GM19043 (cell line): ENCODE data around the gene DRG1.
"Not testable (repeated sequence)": the region's sequence is repeated elsewhere in the genome, so short reads cannot be mapped to it uniquely, and the experiment has no call there.

Experiments
- ATAC-seq: cut with Tn5 transposase; IDR thresholded peaks from one replicate; pipeline ENCODE4 v1.9.1; 2021; ENCODE audit warnings: low read depth; ENCODE audit not compliant: unreplicated experiment

DRG1 gene

DNA sequence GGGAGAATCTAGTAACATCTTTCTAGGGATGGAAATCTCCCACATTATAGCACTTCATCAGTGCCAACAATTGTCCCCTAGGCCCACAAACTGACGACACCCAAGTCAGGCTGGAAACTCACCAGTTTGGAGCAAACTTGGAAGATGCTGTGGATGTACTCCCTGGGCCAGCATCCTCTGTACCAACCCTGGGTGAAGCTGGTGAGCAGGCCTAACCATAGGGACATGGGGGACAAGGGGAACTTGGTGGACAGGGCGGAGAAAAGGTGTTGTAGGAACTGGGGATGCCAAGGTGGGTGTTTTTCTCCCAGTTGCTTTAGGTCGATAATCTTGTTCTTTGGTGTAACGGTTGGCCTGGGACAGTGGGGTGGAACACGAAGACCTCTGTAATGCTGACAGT lies 42.2 kb downstream of the DRG1 start:
- ATAC-seq = no peak

DNA sequence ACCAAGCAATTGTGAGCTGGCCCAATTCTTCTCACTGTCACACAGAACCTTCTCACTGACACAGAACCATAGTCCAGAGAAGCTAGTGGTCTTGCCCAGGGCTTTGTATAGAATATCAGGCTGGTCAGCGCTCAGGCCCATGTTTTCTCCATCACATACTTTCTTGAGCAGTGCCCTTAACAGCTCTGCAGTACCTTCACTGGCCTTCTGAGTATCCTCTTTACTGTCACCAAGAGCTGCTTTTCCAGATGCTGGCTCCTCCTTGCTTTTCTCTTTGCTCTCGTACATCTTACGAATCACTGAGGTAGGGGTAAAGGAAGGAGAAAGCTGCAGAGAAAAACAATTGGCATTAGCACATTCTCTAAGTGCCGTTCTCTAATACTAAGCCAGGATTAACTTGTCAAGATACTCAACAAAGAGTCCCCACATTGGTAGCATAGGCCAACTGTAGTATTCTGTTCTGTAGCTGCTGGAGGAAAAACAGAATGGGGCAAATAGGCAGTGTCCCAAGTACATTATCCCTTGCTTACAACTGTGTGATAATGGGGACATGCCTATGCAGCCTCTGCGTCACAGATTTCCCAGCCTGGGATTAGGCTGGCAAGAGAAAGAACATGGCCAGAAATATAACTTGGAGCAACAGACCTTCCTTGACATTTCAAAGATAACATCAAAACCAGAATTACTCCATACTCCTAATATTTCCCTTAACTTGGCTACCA lies 43.5 kb downstream of the DRG1 start:
- no peak for ATAC-seq

DNA sequence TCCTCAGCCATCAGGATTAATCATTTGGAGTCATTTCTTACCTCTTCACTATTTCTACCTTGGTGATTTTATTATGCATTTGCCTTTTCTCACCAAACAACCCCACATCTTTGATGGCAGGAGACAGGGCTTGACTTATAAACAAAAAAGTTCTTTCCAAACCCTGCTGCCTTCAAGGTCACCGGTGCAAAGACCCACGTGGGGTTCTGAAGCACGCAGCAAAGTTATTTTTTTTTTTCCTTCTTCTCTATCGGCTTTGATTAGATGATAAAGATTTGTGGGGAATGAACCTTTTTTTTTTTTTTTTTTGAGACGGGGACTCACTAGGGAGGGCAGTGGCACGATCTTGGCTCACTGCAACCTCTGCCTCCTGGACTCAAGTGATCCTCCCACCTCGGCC lies 44.1 kb downstream of the DRG1 start:
- no peak for ATAC-seq

DNA sequence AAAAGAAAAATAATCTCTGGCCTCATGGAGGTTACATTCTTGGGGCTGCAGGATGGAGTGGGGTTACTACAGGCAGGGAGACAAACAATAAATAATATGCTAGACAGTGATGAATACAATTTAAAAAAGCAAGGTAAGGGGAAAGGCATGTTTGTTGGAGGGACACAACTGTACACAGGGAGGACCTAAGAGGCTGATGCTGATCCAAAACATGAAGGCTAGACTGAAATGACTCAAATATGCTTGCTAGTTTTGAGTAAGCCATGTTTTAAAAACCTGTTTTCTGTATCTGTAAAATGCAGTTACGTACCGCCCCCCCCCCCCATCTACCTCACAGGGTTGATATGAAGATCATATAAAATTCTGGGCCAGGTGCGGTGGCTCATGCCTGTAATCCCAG lies 46.2 kb downstream of the DRG1 start:
- ATAC-seq = no peak

DNA sequence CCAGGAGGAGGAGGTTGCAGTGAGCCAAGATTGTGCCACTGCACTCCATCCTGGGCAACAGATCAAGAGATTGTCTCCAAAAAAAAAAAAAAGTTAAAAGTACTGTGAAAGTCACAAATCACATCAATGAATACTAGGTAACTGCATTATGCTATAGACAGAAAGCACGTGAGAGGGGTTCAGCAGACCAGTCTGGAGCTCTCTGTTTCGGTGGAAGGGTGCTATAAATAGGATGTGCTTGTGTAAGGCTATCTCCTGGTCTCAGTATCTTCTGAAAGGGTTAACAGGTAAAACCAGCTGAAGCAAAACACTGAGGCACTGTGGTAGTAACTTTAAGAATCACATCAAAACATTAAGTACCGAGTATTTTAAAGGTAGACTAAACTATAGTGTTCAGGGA lies 46.8 kb downstream of the DRG1 start:
- ATAC-seq = no peak

DNA sequence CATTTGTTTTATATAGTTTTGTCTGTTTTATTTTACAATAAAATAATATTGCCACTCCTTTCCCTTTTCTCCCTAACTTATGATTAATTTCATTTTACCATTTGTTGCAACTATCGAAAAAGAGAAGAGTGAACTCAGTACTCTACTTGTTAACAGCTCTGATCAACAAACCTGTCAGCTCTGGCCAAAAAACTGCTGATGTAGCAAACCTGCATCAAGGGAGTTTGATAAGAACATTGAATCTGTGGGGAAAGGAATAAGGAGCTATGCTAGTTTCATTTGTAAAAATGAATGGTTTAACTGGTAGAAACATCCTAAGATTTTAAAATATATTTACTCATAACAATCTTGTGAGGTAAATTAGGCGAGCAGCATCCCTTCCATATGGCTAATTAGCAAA lies 47.4 kb downstream of the DRG1 start:
- ATAC-seq = no peak

DNA sequence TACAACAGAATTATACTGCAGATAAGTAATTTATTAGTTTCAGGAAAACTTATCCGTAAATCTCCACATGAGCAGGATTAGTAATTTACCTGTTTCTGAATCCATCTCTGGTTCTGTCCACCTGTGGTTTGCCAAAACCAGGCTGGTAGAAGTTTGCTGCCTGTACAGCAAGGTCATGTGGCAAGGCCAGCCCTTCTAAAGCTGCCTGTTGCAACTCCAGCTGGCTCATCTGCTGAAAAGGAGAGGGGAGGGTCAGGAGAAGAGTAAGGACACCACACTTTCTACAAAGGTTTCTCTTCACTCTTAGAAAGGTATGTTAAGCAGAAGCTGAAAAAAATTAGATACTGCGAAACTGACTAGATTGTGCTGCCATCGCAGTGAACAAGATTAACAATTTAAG lies 47.9 kb downstream of the DRG1 start:
- no peak for ATAC-seq

DNA sequence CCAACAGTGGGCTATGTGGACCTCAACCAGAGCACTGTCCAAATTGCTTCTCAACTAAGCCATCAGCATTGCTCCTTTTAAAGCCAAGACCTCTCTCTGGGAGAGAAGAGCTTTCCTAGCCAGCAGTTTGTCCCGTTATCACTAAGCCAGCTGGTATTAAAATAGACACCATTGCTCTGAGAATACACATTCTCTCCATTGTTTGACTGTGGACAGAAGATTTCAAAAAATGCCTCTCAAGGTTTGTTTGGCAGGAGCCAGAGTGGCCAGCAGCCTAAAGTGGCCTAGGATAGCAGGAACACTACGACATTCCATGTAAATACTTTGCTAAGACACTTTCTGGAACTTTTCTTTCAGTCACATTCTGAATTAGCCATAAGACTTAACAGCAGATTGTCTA lies 49.0 kb downstream of the DRG1 start:
- no peak for ATAC-seq

DNA sequence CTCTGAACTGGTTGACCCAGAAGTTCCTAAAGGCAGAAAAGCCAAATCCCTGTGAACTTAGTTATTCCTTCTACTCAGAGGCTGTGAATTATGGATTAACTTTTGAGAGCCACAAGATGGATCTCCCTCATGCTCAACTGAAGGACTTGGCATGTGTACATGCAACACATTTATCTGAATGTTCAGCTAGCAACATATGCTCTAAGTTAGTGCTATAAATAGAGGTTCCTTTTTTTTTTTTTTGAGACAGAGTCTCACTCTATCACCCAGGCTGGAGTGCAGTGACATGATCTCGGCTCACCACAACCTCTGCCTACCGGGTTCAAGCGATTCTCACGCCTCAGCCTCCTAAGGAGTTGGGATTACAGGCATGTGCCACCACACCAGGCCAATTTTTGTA lies 50.1 kb downstream of the DRG1 start:
- ATAC-seq = no peak

DNA sequence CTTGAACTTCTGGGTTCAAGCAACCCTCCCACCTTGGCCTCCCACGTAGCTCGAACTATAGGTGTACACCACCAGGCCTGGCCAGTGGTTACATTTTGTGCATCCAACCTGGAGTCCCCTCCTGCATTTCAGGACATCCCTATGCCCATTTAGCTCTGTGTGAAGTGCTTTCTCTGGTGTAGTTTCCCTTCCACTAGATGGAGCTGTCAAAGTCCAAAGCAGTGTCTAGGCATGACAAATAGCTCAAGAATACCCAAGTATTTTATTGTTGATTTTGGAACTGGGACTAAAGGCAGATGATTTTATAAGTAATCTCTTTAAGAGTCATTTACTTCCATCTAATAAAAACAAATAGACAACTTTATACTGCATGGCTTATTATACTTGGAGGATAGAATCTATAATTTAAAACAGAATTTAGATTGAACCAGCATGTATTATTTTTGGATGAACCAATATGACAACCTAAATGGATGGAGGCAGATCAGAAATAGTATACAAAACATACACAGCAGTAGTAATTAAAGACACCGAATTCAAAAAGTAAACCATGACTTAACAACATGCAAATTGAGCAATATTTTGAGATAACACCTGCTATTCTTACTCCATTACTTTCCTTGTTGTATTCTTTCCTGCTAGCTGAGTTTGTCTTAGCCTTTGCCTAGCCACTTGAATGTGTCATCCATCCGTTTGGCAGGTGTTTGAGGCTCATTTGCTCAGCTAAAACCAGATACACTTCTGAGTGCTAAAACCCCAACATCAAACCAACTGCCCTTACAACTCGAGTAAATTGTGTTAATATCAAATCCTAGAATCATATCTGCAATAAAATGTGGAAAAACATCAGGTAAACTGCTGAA lies 52.5 kb downstream of the DRG1 start:
- no peak for ATAC-seq

DNA sequence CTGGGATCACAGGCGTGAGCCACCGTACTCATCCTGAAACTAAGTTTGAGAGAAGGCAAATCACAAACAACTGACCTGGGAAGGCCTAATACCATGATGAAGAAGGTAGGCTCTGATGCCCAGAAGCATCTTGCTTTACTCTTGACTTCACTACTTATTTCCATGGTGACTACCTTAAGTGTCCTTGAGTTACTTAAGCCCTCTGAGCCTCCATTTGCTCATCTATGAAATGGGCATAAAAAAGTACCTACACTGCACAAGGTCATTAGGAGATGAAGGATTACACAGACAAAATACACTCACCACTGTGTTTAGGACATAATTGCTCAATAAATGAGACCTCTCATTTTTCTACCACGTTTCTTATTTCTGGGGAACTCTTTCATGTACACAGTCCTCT lies 62.3 kb downstream of the DRG1 start:
- no peak for ATAC-seq

DNA sequence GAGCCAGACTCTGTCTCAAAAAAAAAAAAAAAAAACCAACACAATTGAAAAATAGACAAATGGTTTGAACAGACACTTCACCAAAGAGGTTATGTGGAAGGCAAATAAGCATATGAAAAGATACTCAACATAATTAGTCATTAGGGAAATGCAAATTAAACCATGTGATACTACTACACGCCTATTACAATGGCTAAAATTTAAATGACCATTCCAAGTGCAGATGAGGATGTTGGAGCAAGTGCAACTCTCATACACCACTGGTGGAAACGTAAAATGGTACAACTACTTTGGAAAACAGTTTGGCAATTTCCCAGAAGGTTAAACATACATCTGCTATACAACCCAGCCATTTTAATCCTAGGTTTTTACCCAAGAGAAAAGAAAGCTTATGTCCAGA lies 65.9 kb downstream of the DRG1 start:
- ATAC-seq = no peak

DNA sequence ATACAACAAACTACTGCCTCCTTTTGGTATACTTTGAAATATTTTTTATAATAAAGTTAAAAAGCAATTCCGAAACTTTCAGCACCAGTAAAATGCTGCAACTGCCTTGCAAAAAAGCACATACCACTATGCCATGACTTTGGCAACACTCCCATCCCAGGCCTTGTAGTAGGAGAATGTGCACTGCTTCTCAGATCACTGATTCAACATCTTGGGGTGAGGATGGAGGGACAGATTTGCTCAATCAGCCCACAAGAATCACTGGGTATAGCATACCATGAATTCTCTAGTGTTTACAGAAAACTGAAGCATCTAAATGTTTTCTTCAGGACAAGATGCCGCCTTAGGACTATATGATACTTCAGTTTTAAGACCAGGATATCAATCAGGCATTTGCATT lies 75.3 kb downstream of the DRG1 start:
- ATAC-seq = no peak

DNA sequence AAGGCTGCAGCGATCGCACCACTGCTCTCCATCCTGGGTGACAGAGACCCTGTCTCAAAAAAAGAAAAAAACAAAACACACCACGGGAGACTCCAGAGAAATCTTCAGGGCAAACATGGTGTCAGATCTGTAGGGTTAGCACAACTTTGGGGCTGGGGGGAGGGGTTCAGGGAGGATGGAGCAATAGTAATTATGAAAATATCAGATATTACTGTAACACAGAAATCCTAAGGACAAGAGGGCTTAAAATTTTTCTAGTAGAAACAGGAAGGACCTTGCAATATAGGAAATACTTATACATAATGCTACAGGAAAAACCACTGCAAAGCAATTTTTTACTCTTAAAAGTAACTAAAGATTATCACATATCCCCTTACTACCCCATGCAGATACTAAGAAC lies 76.4 kb downstream of the DRG1 start:
- no peak for ATAC-seq

DNA sequence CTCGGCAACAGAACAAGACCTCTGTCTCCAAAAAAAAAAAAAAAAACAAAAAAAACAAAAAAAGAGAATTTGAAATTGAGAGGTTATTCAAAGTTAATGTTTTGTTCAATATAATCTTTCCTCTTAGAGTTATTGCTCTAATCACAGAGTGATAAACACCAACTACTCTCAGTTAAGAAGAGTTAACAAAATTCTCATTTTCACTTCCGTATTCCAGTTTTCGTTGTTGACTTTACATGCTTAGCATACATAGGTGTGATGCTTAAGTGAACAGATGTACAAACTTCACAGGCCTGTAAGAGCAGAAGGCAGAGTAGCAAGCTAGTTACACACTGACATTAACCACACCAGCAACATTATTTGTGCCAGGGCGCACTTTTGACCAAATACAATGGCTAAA lies 77.9 kb downstream of the DRG1 start:
- no peak for ATAC-seq

DNA sequence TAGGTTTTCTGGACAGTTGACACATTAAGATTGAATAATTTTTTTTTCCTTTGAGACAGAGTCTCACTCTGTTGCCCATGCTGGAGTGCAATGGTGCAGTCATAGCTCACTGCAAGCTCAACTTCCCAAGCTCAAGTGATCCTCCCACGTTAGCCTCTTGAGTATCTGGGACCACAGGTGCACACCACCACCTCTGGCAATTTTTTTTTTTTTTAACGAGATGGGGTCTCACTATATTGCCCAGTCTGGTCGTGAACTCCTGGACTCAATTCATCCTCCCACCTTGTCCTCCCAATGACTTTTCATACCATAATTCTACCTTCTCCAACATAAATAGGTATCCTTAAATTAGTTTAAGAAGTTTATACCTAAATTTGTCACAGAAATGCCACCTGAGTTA lies 81.7 kb downstream of the DRG1 start:
- ATAC-seq = no peak

DNA sequence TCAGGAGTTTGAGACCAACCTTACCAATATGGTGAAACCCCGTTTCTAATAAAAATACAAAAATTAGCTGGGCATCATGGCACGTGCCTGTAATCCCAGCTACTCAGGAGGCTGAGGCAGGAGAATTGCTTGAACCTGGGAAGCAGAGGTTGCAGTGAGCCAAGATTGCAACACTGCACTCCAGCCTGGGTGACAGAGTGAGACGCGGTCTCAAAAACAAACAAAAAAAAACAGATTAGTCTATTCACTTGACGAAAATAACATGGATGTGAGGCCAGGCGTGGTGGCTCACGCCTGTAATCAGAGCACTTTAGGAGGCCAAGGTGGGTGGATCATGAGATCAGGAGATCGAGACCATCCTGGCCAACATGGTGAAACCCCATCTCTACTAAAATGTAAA lies 83.1 kb downstream of the DRG1 start:
- ATAC-seq = not testable (repeated sequence)
